Epithelial cell of proximal tubule (primary cell): ENCODE results near the gene CDK5RAP2. TPM values are rescaled to one million over a fixed set of nuclear protein-coding genes. Genes with fewer than 3 reads are reported as not detected.

ENCODE experiments used
- DNase-seq: peaks from one replicate; pipeline ENCODE4 v3.0.0-alpha.2; 2011; ENCODE audit warnings: low read depth
- H3K4me3 ChIP-seq: 2 replicates; pipeline ENCODE4 v1.5.1; 2011; ENCODE audit warnings: low read depth, mild to moderate bottlenecking, low read length
- total RNA-seq: library from RNA; depleted of rRNA; stranded (reverse); fragments of >200 nt; gene quantifications from 2 replicates; pipeline ENCODE4 v1.2.3, GENCODE V29; 2015
- TF ChIP-seq, protein P1 (sequence below): conservative IDR thresholded peaks from 2 replicates; pipeline ENCODE4 v1.5.1; 2012; ENCODE audit warnings: low read depth, mild to moderate bottlenecking, low read length

CDK5RAP2 gene
- total RNA-seq, 1 donor from 2014 or later: 38.7 TPM

DNA sequence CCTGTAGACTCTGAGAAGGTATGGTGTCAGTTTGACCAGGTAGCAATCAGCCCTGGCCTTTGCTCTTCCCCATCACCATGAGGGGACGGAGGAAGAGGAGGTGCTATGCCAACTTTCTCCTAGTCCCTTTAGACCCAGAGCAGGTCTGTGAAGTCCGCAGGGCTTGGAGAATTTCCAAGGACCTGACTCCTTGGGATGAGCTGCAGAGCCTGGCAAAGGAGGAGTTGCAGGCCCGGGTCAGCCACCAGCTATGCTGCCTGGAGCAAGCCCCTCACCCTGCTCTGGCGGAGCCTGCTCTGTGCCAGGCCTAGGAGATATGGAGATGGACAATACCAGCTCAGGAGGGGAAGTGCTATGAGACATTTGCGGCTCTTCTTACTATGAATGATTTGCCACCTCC lies 188.3 kb downstream of the CDK5RAP2 start:
- TF ChIP-seq, protein P1, sequence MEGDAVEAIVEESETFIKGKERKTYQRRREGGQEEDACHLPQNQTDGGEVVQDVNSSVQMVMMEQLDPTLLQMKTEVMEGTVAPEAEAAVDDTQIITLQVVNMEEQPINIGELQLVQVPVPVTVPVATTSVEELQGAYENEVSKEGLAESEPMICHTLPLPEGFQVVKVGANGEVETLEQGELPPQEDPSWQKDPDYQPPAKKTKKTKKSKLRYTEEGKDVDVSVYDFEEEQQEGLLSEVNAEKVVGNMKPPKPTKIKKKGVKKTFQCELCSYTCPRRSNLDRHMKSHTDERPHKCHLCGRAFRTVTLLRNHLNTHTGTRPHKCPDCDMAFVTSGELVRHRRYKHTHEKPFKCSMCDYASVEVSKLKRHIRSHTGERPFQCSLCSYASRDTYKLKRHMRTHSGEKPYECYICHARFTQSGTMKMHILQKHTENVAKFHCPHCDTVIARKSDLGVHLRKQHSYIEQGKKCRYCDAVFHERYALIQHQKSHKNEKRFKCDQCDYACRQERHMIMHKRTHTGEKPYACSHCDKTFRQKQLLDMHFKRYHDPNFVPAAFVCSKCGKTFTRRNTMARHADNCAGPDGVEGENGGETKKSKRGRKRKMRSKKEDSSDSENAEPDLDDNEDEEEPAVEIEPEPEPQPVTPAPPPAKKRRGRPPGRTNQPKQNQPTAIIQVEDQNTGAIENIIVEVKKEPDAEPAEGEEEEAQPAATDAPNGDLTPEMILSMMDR: no peak
- H3K4me3 ChIP-seq: no peak overlapping the region
- no peak for DNase-seq

DNA sequence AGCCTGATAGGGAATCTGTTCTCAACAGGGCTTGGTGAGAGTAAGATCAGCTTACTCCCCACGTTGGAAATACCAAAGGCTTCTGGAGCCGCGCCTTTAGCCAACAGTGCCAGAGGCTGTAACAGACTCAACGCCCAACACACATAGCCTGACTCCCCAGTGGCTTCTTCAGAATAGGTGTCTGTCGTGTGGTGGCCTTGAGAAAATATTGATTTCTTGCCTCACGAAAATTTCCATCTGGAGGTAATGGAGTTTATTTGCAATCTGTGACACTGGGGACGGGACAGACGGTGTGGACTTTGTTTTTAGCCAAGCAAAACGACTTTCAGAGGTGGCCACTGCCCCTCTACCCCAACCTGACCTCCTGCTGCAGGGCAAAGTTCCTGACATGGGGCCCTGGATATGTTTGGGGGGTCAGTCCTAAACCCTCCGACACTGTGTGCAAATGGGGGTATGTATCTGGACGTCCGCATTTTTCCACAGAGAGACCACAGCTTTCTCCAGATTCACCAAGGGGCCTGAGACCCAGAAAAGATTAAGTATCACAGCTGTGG lies 189.3 kb downstream of the CDK5RAP2 start:
- no peak for DNase-seq
- TF ChIP-seq, protein P1: no peak
- H3K4me3 ChIP-seq: no peak overlapping the region

DNA sequence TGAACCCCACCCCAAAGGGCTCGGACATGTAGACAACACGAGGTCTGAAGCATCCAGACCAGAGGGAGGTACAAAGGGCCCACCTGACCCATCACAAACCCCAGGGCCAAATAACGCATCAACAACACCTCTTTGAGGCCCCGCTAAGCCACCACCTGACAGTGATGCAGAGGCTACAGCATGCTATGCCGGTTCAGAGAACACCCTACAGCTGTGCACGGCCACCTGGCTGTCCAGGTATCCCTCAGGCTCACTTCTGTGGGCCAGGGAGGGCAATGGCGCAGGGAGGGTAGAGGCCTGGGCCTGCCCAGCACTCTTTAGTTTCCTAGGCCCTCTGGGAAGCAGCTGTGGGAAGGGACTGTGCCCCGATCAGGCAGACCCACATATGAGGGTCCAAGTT lies 190.1 kb downstream of the CDK5RAP2 start:
- TF ChIP-seq, protein P1: no peak
- DNase-seq: no peak
- H3K4me3 ChIP-seq: no peak overlapping the region

DNA sequence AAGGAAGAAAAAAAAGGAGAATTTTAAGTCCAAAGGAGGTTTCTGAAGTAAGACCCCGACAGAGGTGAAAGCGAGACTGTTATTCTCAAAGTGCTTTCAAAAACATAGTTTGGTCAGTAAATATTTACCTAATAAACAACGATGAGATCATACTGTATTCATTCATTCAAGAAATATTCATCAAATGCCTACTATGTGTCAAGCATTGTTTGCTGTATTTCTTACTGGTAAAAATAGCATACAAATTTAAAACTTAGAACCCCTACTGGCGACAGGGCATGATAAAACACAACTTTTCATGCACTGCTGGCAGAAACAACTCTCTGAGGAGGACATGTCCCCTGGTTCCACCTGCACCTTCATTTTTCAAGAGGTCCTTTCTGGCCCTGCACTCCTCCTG lies 190.7 kb downstream of the CDK5RAP2 start:
- no peak for DNase-seq
- no peak overlapping the region for H3K4me3 ChIP-seq
- TF ChIP-seq, protein P1: no peak

DNA sequence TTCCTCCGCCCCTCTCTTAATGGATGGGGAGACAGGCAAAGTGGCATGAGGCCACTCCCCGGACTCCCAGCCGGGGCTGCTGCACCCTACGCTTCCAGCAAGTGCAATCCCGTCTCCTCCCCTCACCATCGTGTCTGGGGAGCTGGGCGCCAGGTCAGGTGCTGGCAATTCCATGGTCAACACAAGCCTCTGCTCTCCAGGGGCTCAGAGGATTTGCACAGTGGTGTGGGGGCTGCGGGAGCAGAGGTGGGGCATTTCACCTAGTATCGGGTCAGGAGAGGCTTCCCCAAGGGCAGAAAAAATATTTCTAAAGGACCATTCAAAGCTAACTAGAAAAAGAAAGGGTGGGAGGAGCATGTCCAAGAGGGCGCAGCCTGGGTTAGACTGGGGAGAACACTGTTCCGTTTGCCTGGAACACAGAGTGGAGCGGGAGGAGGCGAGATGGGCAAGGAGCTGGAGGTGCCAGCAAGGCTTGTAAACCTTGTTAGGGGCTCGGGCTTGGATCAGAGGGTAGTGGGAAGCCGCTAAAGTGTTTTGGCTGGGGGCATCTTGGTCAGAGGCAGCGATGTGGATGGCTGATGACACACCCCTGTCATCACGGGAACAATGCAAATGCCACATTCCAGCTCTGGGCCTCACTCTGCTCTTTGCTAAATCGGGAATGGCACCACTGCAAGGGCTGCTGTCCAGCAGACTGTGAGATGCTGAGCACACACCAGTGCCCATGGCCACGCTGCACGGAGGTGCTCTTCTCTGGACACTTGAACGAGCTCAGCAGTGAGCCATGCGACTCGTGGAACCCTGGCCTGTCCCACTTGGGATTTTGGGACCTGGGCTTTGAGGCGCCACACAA lies 191.7 kb downstream of the CDK5RAP2 start:
- DNase-seq: no peak
- H3K4me3 ChIP-seq: no peak overlapping the region
- TF ChIP-seq, protein P1: no peak

DNA sequence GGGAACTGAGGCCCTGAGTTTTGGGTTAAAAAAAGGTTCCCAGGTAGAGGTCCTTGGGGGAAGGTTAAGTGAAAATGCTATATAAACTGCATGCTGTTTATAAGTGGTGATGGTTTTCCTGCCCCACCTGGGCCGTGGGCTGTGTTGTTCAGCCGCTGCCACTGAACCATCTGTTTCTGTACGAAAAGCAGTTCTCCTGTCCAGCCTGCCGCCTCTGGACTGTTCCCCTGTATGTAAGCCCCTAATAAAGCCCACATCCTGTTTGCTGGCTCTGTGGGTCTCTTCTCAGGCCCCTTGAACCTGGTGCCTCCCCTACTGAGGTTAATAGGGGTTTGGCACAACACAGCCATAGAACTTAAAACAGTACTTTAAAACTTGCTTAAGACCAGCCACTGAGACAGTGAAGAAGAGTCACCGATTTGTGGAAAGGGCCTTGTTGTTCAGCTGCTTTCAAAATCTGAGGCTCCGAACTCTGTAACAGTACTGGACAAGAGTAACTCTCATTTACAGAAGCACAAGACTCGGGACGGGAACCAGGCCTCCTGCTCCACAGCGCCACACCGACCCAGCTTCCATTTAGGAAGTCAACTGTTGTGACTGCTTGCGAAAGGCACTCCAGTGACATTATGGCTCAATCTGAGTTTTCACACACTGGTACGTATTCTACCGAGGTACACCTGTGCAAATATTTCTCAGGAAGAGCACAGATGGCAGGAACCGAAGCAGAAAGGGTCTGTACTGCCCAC lies 192.5 kb downstream of the CDK5RAP2 start:
- DNase-seq: no peak
- TF ChIP-seq, protein P1: no peak
- no peak overlapping the region for H3K4me3 ChIP-seq
